K562 (cell line): ENCODE data around the gene CLDN14. TPM values are rescaled to one million over a fixed set of nuclear protein-coding genes. Genes with fewer than 3 reads are reported as not detected.

Source experiments
- ATAC-seq: fragments of 200-7000 bp; cut with Tn5 transposase; 3 replicates; pipeline ENCODE4 v1.9.1; 2020; ENCODE audit warnings: moderate library complexity
- BruUV-seq: library from RNA; stranded (reverse); fragments of 400-500 nt; replicated peaks from 2 replicates; lab custom pipeline; 2021; lab: Mats Ljungman, UMichigan
- CTCF ChIA-PET: fragments of 300-600 bp; formaldehyde crosslinking; extraction: SDS; loops from one replicate; lab custom pipeline; 2021; ENCODE audit warnings: low intra/inter-chr PET ratio; lab: Yijun Ruan, JAX
- POLR2A ChIA-PET: fragments of 300-600, 350-650 bp; sonication (Branson Sonifier 250); formaldehyde crosslinking; extraction: SDS; loops from one replicate; lab custom pipeline; 2021; ENCODE audit warnings: antibody characterized with exemption, inconsistent platforms; lab: Yijun Ruan, JAX
- DNase-seq, 4 experiments: peaks; one replicate each; pipeline versions ENCODE4 v3.0.0 to v3.0.0-alpha.2; 2011 to 2018; ENCODE audit warnings: low spot score in 3 of 4, mixed read lengths in 3 of 4; ENCODE audit errors: extremely low read depth in 1 of 4
- FAIRE-seq: peaks from 2 replicates; lab custom pipeline; 2011; peaks lifted over from hg19 to GRCh38; lab: Jason Lieb, UNC
- H2AFZ ChIP-seq: 2 replicates; pipeline ENCODE4 v1.6.0; 2011; ENCODE audit warnings: low read depth, low read length, control low read depth, inconsistent platforms
- H3K27ac ChIP-seq: fragments of 200-600 bp; 3 replicates; pipeline ENCODE4 v1.8.0; 2011; ENCODE audit warnings: low read depth, mild to moderate bottlenecking, control low read depth, inconsistent platforms, low read length, moderate library complexity, mixed read lengths; ENCODE audit errors: extremely low read depth
- H3K27me3 ChIP-seq, 2 experiments: fragments of 300-600 bp in 1 of 2; 2 replicates in 1 of 2; 3 replicates in 1 of 2; pipeline versions ENCODE4 v1.6.0 to v1.8.0; 2011; ENCODE audit warnings: inconsistent platforms in 2 of 2, low read length in 2 of 2, mild to moderate bottlenecking in 1 of 2, mixed read lengths in 1 of 2, moderate library complexity in 1 of 2; ENCODE audit not compliant: control insufficient read depth in 2 of 2, insufficient read depth in 2 of 2
- H3K36me3 ChIP-seq: fragments of 300-600 bp; 3 replicates; pipeline ENCODE4 v1.8.0; 2011; ENCODE audit warnings: mild to moderate bottlenecking, low read length, inconsistent platforms; ENCODE audit not compliant: control insufficient read depth, insufficient read depth
- H3K4me1 ChIP-seq, 2 experiments: fragments of 200-600 bp in 1 of 2; replicated peaks in 1 of 2; 2 replicates in 1 of 2; 3 replicates in 1 of 2; pipeline versions ENCODE4 v1.5.1 to v1.8.0; 2011; ENCODE audit warnings: inconsistent platforms in 2 of 2, low read length in 2 of 2, mild to moderate bottlenecking in 1 of 2, mixed read lengths in 1 of 2, moderate library complexity in 1 of 2; ENCODE audit not compliant: control insufficient read depth in 2 of 2, insufficient read depth in 2 of 2
- H3K4me2 ChIP-seq: 2 replicates; pipeline ENCODE4 v1.6.1; 2011; ENCODE audit warnings: low read length, control low read depth, inconsistent platforms, mixed read lengths; ENCODE audit not compliant: insufficient read depth
- H3K4me3 ChIP-seq: fragments of 200-600 bp; sonication (generic), shearing (Covaris generic); 2 replicates; pipeline ENCODE4 v1.5.1; 2016; ENCODE audit warnings: control low read depth, inconsistent platforms
- H3K79me2 ChIP-seq: fragments of 200-600 bp; 3 replicates; pipeline ENCODE4 v1.8.0; 2011; ENCODE audit warnings: low read length, inconsistent platforms; ENCODE audit not compliant: control insufficient read depth, insufficient read depth
- H3K9ac ChIP-seq, 2 experiments: 2 replicates each; pipeline versions ENCODE4 v1.6.0 to v1.6.1; 2011; ENCODE audit warnings: low read depth in 2 of 2, low read length in 2 of 2, control low read depth in 1 of 2, inconsistent platforms in 1 of 2, mild to moderate bottlenecking in 1 of 2, mixed read lengths in 1 of 2; ENCODE audit not compliant: insufficient read depth in 1 of 2
- H3K9me1 ChIP-seq: one replicate; pipeline ENCODE4 v1.6.0; 2011; ENCODE audit warnings: inconsistent platforms, mild to moderate bottlenecking, low read length, moderate library complexity; ENCODE audit not compliant: control insufficient read depth, insufficient read depth
- H3K9me3 ChIP-seq: replicated peaks from 2 replicates; pipeline ENCODE4 v1.5.1; 2011; ENCODE audit warnings: low read depth, low read length, inconsistent platforms; ENCODE audit not compliant: control insufficient read depth, insufficient read depth
- H4K20me1 ChIP-seq: replicated peaks from 2 replicates; pipeline ENCODE4 v1.6.1; 2011; ENCODE audit warnings: low read length, inconsistent platforms, mixed read lengths; ENCODE audit not compliant: control insufficient read depth, insufficient read depth
- NFIC ChIP-seq: fragments of 450-650 bp; IDR thresholded peaks from 2 replicates; pipeline ENCODE4 v1.6.1; 2017; ENCODE audit warnings: mild to moderate bottlenecking, inconsistent platforms
- ZKSCAN1 ChIP-seq: fragments of 150-350 bp; IDR thresholded peaks from 2 replicates; pipeline ENCODE4 v1.6.1; 2016; ENCODE audit warnings: low read depth, low read length
- WGBS: fragments of 100-300 bp; shearing (Covaris generic); methylation state at CpG from one replicate; pipeline ENCODE4 v1.1.6; 2016; ENCODE audit warnings: low coverage, mixed read lengths; ENCODE audit not compliant: insufficient coverage; ENCODE audit errors: missing lambda C conversion rate; 5-methylcytosine and 5-hydroxymethylcytosine counted together
- in situ Hi-C: fragments of 300-500 bp; cut with MboI; formaldehyde crosslinking; loops from 4 replicates; pipeline ENCODE4 v1.15.0; 2018; ENCODE audit warnings: inconsistent platforms, mixed read lengths
- intact Hi-C: fragments of 100-400 bp; cut with micrococcal nuclease; formaldehyde crosslinking; loops from 2 replicates; pipeline ENCODE4 v1.14.2; 2022
- polyA plus RNA-seq, 8 experiments: library from polyadenylated mRNA; depleted of rRNA in 4 of 8; stranded (reverse) in 5 of 8; unstranded in 3 of 8; fragments of >200 nt; fragmentation: Nextera tagmentation in 2 of 8; fragmentation: Illumina TruSeq in 1 of 8; extraction: Ambion mirVana in 2 of 8; extraction: Trizol in 1 of 8; gene quantifications; 2 replicates each; pipeline versions ENCODE4 v1.2.1 to v1.2.3, GENCODE V29; 2011 to 2014; ENCODE audit warnings: inconsistent platforms in 1 of 8, missing spikeins in 1 of 8
- total RNA-seq, 7 experiments: library from RNA; depleted of rRNA in 6 of 7; stranded (reverse); fragments of >200 nt in 6 of 7; fragmentation: Illumina TruSeq in 2 of 7; extraction: Trizol in 2 of 7; gene quantifications; 2 replicates each; pipeline versions ENCODE4 v1.2.1 to v1.2.3, GENCODE V29; 2011 to 2021; ENCODE audit warnings: low replicate concordance in 1 of 7
- TF ChIP-seq, protein P1 (sequence below): fragments of 250-450 bp; sonication (Bioruptor Pico); IDR thresholded peaks from 2 replicates; pipeline ENCODE4 v1.5.0; 2021

Gene CLDN14
- total and polyA plus RNA-seq, 9 of the 15 experiments (the other 6 are each of a cell fraction or from before 2014, with no cell fraction given): not detected

DNA sequence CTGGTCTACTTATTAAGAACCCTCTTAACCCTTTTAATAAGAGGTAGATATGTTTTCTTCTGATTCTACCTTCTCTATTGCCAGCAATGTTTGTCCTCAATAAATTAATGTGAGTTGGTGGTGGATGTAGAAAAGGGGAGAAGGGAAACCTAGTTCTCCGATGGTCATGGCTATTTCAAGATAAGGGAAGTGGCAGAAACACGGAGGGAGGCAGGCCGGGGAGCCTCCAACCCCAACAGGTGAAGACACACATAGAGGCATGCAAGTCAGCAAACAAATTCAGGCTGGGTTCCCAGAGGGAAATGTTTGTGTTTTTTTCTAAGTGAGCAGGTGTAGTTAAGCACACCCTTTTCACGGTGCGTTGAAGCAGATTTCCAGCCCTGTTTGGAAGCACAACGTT lies 31.0 kb upstream of the CLDN14 start (continued):
- TF ChIP-seq, protein P1, sequence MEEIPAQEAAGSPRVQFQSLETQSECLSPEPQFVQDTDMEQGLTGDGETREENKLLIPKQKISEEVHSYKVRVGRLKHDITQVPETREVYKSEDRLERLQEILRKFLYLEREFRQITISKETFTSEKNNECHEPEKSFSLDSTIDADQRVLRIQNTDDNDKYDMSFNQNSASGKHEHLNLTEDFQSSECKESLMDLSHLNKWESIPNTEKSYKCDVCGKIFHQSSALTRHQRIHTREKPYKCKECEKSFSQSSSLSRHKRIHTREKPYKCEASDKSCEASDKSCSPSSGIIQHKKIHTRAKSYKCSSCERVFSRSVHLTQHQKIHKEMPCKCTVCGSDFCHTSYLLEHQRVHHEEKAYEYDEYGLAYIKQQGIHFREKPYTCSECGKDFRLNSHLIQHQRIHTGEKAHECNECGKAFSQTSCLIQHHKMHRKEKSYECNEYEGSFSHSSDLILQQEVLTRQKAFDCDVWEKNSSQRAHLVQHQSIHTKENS (CRISPR knock-in tag): no peak

DNA sequence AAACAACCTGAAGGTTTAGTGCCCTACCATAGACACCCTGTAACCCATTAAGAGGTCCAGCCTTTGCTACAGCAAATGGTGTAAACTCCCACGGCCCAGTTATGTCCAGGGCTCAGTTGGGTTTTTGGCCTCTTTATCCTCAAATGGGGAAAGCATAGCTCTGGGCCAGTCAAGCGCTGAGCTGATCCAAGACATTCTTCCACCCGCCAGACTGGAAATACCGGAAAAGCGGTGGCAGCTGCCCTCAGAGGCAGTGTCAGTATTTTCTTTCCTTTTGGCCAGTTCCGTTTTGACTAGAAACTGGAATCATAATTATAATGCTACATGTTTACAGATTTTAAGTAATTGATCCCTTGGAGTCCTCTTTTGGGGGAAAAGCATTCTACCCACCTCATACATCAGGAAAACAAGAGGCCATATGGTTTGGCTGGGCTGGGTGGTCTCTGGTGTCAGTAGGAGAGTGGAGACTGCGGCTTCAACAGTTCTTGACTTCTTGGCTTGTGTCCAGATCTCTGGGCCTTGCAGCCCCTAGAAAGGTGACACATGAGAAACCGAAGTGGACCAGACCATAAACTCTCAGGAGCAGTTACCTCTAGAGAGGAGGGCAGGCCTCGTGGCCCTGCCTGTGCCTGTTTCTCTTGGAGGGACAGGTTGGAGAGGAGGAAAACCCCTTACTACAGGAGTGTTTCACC lies 30.2 kb upstream of the CLDN14 start:
- peaks cover 23 to 36% of the 10 kb centered on the region in 2 experiments for H3K27me3 ChIP-seq
- no peak overlapping the region for H3K4me2 ChIP-seq
- FAIRE-seq (no peak), ATAC-seq (no peak), DNase-seq (no peak)
- no TSS peak for BruUV-seq
- no peak for TF ChIP-seq ZKSCAN1
- TF ChIP-seq NFIC: peak; percentile 33
- H3K27ac ChIP-seq: no peak overlapping the region
- no peaks in the 10 kb centered on the region for H3K79me2 ChIP-seq
- in situ Hi-C loops: no loop called here
- CTCF ChIA-PET: no interaction called here
- H3K9ac ChIP-seq: no peak overlapping the region
- no peaks in the 10 kb centered on the region for H3K9me3 ChIP-seq
- H3K4me1 ChIP-seq: no peaks in the 10 kb centered on the region
- no peak overlapping the region for H3K4me3 ChIP-seq
- H3K9me1 ChIP-seq: no peaks in the 10 kb centered on the region
- H4K20me1 ChIP-seq: no peaks in the 10 kb centered on the region
- H3K36me3 ChIP-seq: no peaks in the 10 kb centered on the region
- no peak overlapping the region for H2AFZ ChIP-seq
- intact Hi-C loops: loop anchor here (5.0 kb wide), 1 partner anchor 417 kb away; no protein-coding TSS in a partner anchor
- POLR2A ChIA-PET: interaction anchor here (1.0 to 1.2 kb wide), 2 partner anchors 10 to 16 kb away, joined by 3 read pairs; no protein-coding TSS in a partner anchor
- 11% methylated on average over 9 of the region's 9 CpGs for WGBS
